Measurements from ENCODE around the gene SEMA4C. TPM values are rescaled to one million over a fixed set of nuclear protein-coding genes. Genes with fewer than 3 reads are reported as not detected.

Gene SEMA4C
- total RNA-seq, 2 experiments from 2014 or later = 55.8 to 56.8 TPM

- ATAC-seq (ENCODE audit: poor library complexity) (no peak), DNase-seq (peak in 1 of 14 experiments; percentile 33)
- Histone ChIP-seq H3K4me3 (ENCODE audit: low read length) (no peak overlapping the region), H3K27me3 (ENCODE audit: control insufficient read depth in 1 of 2, insufficient read depth in 2 of 2, low read length in 2 of 2) (no peaks in the 10 kb centered on the region), H3K4me1 (ENCODE audit: insufficient read depth, low read length) (peaks cover 51% of the 10 kb centered on the region), H3K9me3 (ENCODE audit: control insufficient read depth in 1 of 2, insufficient read depth in 1 of 2, low read length in 2 of 2) (no peaks in the 10 kb centered on the region), H3K36me3 (ENCODE audit: insufficient read depth, low read length) (peaks cover 36% of the 10 kb centered on the region), H3K27ac (ENCODE audit: low read depth in 1 of 2, low read length in 2 of 2) (no peak overlapping the region)
- no peak for TF ChIP-seq CTCF (IDR thresholded peaks at IDR 0.05)
- intact Hi-C loops (cut with DNase I, micrococcal nuclease) = loop anchor here (5.0 kb wide), 3 partner anchors 42 to 253 kb away; partner anchors contain the start of genes CNNM3 (in 2 of the 2) and ANKRD36 (in 1 of the 2)
- ChIA-PET CTCF (interaction anchor here (1.7 to 3.3 kb wide), 7 partner anchors 9 to 254 kb away, joined by 14 to 72 read pairs (median 40); partner anchors contain the start of gene ANKRD36), POLR2A (interaction anchor here (1.5 to 6.5 kb wide), 8 partner anchors 9 to 254 kb away, joined by 3 to 116 read pairs (median 25); partner anchors contain the start of genes ANKRD36 and SEMA4C)
- Mint-ChIP-seq H3K9me3 (no peaks in the 10 kb centered on the region), H3K36me3 (ENCODE audit: low read depth) (peaks cover 47% of the 10 kb centered on the region), H3K4me3 (peak overlapping the region; percentile 92), H3K4me1 (ENCODE audit: low read depth) (peaks cover 53% of the 10 kb centered on the region), H3K27ac (peak overlapping the region; percentile 74), H3K27me3 (no peaks in the 10 kb centered on the region)
Measured at GRCh38 chr2:96859099-96859649, 10.7 kb downstream of the SEMA4C start.

GRCh38 chr2:96857667-96858372 lies 12.1 kb downstream of the SEMA4C start, which contains the start of gene ANKRD39:
Gene ANKRD39, minus strand, starts transcription at chr2:96858016. Its CDS starts 29 bp downstream, at chr2:96857987.
- Histone ChIP-seq H3K27me3 (ENCODE audit: control insufficient read depth in 1 of 2, insufficient read depth in 2 of 2, low read length in 2 of 2) (no peaks in the 10 kb centered on the region), H3K4me3 (ENCODE audit: low read length) (peak within 1 kb of the TSS; percentile 94), H3K27ac (ENCODE audit: low read depth in 1 of 2, low read length in 2 of 2) (peak within 1 kb of the TSS; percentile 65 to 66), H3K9me3 (ENCODE audit: control insufficient read depth in 1 of 2, insufficient read depth in 1 of 2, low read length in 2 of 2) (no peaks in the 10 kb centered on the region), H3K4me1 (ENCODE audit: insufficient read depth, low read length) (peaks cover 51% of the 10 kb centered on the region), H3K36me3 (ENCODE audit: insufficient read depth, low read length) (peaks cover 34% of the 10 kb centered on the region)
- peak; percentile 93 for TF ChIP-seq CTCF (IDR thresholded peaks at IDR 0.05)
- Mint-ChIP-seq H3K36me3 (ENCODE audit: low read depth) (peaks cover 51% of the 10 kb centered on the region), H3K4me3 (peak within 1 kb of the TSS; percentile 92), H3K27ac (peak within 1 kb of the TSS; percentile 74), H3K9me3 (no peaks in the 10 kb centered on the region), H3K27me3 (no peaks in the 10 kb centered on the region), H3K4me1 (ENCODE audit: low read depth) (peaks cover 50% of the 10 kb centered on the region)
- CTCF ChIA-PET = interaction anchor here (0.6 to 3.3 kb wide), 40 partner anchors 9 to 255 kb away, joined by 3 to 72 read pairs (median 6); partner anchors contain the start of genes ANKRD23, ANKRD36, CNNM3 and CNNM4
- ATAC-seq (ENCODE audit: poor library complexity) = peak; percentile 91
- intact Hi-C loops (cut with DNase I, micrococcal nuclease) = loop anchor here (1.0 to 5.0 kb wide), 8 partner anchors 41 to 254 kb away; partner anchors contain the start of genes CNNM3 (in 2 of the 2), ANKRD36 (in 1 of the 2) and KANSL3 (in 1 of the 2)
- POLR2A ChIA-PET = interaction anchor here (0.6 to 6.5 kb wide), 41 partner anchors 9 to 854 kb away, joined by 3 to 116 read pairs (median 5); partner anchors contain the start of genes ANKRD23, ANKRD36, ARID5A and CNNM3
- DNase-seq = peak; percentile 96 to 100 (median 97)

Data from CD4-positive, alpha-beta T cell (primary cell).